T-cell (primary cell): ENCODE measurements around the gene GSTM5. TPM values are rescaled to one million over a fixed set of nuclear protein-coding genes. Genes with fewer than 3 reads are reported as not detected.
A peak's percentile ranks its signal among the peaks of the same experiment; 100 is the strongest.
"Not testable (repeated sequence)": the region's sequence is repeated elsewhere in the genome, so short reads cannot be mapped to it uniquely, and the experiment has no call there.

Experiments used
- ATAC-seq, 4 experiments: fragments of 200-7000 bp in 3 of 4; fragments of 150-1000 bp in 1 of 4; cut with Tn5 transposase; replicated peaks in 1 of 4; 1 replicate in 3 of 4; 2 replicates in 1 of 4; pipeline ENCODE4 v1.10.0; 2021; ENCODE audit warnings: moderate library complexity in 3 of 4, mild to moderate bottlenecking in 2 of 4, moderate number of reproducible peaks in 1 of 4
- CTCF ChIA-PET, 2 donors: fragments of 300-600 bp; sonication (Branson Sonifier 250); formaldehyde crosslinking; loops; one replicate each; lab custom pipeline; 2022; ENCODE audit warnings: antibody characterized with exemption in 2 of 2; lab: Charles Lee
- POLR2A ChIA-PET, 2 donors: fragments of 300-600 bp; sonication (Branson Sonifier 250); formaldehyde crosslinking; loops; one replicate each; lab custom pipeline; 2022; ENCODE audit warnings: antibody characterized with exemption in 2 of 2; lab: Charles Lee
- DNase-seq, 35 experiments: peaks; one replicate each; pipeline versions ENCODE4 v3.0.0 to v3.0.0-alpha.2; 2013 to 2023
- H3K27ac ChIP-seq: one replicate; pipeline ENCODE4 v1.5.1; 2013; ENCODE audit warnings: low read length
- H3K27me3 ChIP-seq, 2 experiments: replicated peaks in 1 of 2; 1 replicate in 1 of 2; 2 replicates in 1 of 2; pipeline versions ENCODE4 v1.6.1 to v1.7.0; 2013; ENCODE audit warnings: low read length in 1 of 2, mixed read lengths in 1 of 2; ENCODE audit not compliant: control insufficient read depth in 2 of 2, insufficient read depth in 2 of 2; ENCODE audit errors: extremely low read depth in 1 of 2
- H3K36me3 ChIP-seq, 2 donors: 1 replicate in 1 of 2; 2 replicates in 1 of 2; pipeline versions ENCODE4 v1.6.1 to v1.7.0; 2013; ENCODE audit warnings: low read length in 1 of 2; ENCODE audit not compliant: control insufficient read depth in 2 of 2, insufficient read depth in 1 of 2; ENCODE audit errors: extremely low read depth in 1 of 2
- H3K4me1 ChIP-seq, 2 experiments: 1 replicate in 1 of 2; 2 replicates in 1 of 2; pipeline versions ENCODE4 v1.6.1 to v1.7.0; 2013; ENCODE audit warnings: low read length in 2 of 2, mixed read lengths in 1 of 2; ENCODE audit not compliant: insufficient read depth in 2 of 2, control insufficient read depth in 1 of 2; ENCODE audit errors: extremely low read depth in 1 of 2
- H3K4me3 ChIP-seq, 2 donors: 1 replicate in 1 of 2; 2 replicates in 1 of 2; pipeline versions ENCODE4 v1.5.1 to v1.7.0; 2013; ENCODE audit warnings: mild to moderate bottlenecking in 2 of 2, low read length in 1 of 2, moderate library complexity in 1 of 2; ENCODE audit not compliant: control insufficient read depth in 1 of 2; ENCODE audit errors: extremely low read depth in 1 of 2
- H3K9me3 ChIP-seq: 2 replicates; pipeline ENCODE4 v1.7.0; 2013
- H3K27ac Mint-ChIP-seq, 2 donors: one replicate each; pipeline ENCODE4 v1.8.0; 2020 to 2021; ENCODE audit warnings: mild to moderate bottlenecking in 2 of 2, mixed read lengths in 2 of 2
- H3K27me3 Mint-ChIP-seq, 2 donors: one replicate each; pipeline ENCODE4 v1.8.0; 2021 to 2022; ENCODE audit warnings: mixed read lengths in 2 of 2
- H3K36me3 Mint-ChIP-seq: one replicate; pipeline ENCODE4 v1.8.0; 2021; ENCODE audit warnings: mixed read lengths
- H3K4me1 Mint-ChIP-seq, 3 donors: one replicate each; pipeline ENCODE4 v1.8.0; 2020 to 2022; ENCODE audit warnings: mixed read lengths in 3 of 3, mild to moderate bottlenecking in 1 of 3
- H3K4me3 Mint-ChIP-seq, 3 donors: one replicate each; pipeline ENCODE4 v1.8.0; 2020 to 2022; ENCODE audit warnings: mild to moderate bottlenecking in 3 of 3, mixed read lengths in 3 of 3, moderate library complexity in 3 of 3
- H3K9me3 Mint-ChIP-seq, 3 donors: one replicate each; pipeline ENCODE4 v1.8.0; 2020 to 2022; ENCODE audit warnings: mixed read lengths in 3 of 3
- WGBS: methylation state at CpG from one replicate; pipeline ENCODE4 v1.1.5; 2013; ENCODE audit warnings: missing lambda C conversion rate; ENCODE audit not compliant: insufficient coverage; 5-methylcytosine and 5-hydroxymethylcytosine counted together
- total RNA-seq, 35 experiments: library from RNA in 6 of 35; stranded (reverse) in 6 of 35; fragments of 120-200 nt in 1 of 35; gene quantifications; one replicate each; pipeline versions ENCODE4 v1.2.1 to v1.2.4 and lab custom pipeline; 2013 to 2026

Gene GSTM5
- total RNA-seq, 5 donors from 2014 or later (not counting 1 experiment from before 2014, with no cell fraction given) = 0.12 to 0.63 (median 0.23) TPM

GRCh38 chr1:109684777-109685176, 27.3 kb upstream of the GSTM5 start:
- DNase-seq, H3K36me3 ChIP-seq, H3K27me3 ChIP-seq, H3K27ac Mint-ChIP-seq, H3K9me3 ChIP-seq, H3K4me3 Mint-ChIP-seq, H3K27me3 Mint-ChIP-seq, ATAC-seq, H3K27ac ChIP-seq, H3K36me3 Mint-ChIP-seq, CTCF ChIA-PET, H3K4me3 ChIP-seq, POLR2A ChIA-PET, H3K9me3 Mint-ChIP-seq: not testable (repeated sequence)
- WGBS = no CpG with 5 or more reads among the region's 6 CpGs
- peaks cover 0 to 14% of the 10 kb centered on the region in 2 experiments for H3K4me1 ChIP-seq
- H3K4me1 Mint-ChIP-seq = peaks cover 0 to 18% (median 12%) of the 10 kb centered on the region in 3 donors

- H3K27me3 ChIP-seq, H3K4me3 Mint-ChIP-seq, H3K27me3 Mint-ChIP-seq, H3K9me3 ChIP-seq, H3K27ac ChIP-seq, ATAC-seq, CTCF ChIA-PET, H3K9me3 Mint-ChIP-seq, H3K4me3 ChIP-seq, H3K36me3 Mint-ChIP-seq, H3K27ac Mint-ChIP-seq, DNase-seq, H3K36me3 ChIP-seq: not testable (repeated sequence)
- POLR2A ChIA-PET = interaction anchor here in 1 of 2 donors (0.6 kb wide), 1 partner anchor 444 kb away, joined by 3 read pairs; no protein-coding TSS in a partner anchor
- no CpG with 5 or more reads among the region's 1 CpG for WGBS
- peaks cover 0 to 14% of the 10 kb centered on the region in 2 experiments for H3K4me1 ChIP-seq
- H3K4me1 Mint-ChIP-seq = peaks cover 0 to 23% (median 14%) of the 10 kb centered on the region in 3 donors
Observed at GRCh38 chr1:109685399-109685798, 26.7 kb upstream of the GSTM5 start.

- H3K4me3 ChIP-seq, H3K9me3 ChIP-seq, H3K9me3 Mint-ChIP-seq, ATAC-seq, H3K4me3 Mint-ChIP-seq, H3K36me3 Mint-ChIP-seq, H3K27ac ChIP-seq, H3K36me3 ChIP-seq, H3K27me3 Mint-ChIP-seq, CTCF ChIA-PET, H3K27ac Mint-ChIP-seq, H3K27me3 ChIP-seq, DNase-seq: not testable (repeated sequence)
- H3K4me1 ChIP-seq = peaks cover 0 to 14% of the 10 kb centered on the region in 2 experiments
- POLR2A ChIA-PET = interaction anchor here in 1 of 2 donors (0.6 kb wide), 1 partner anchor 444 kb away, joined by 3 read pairs; no protein-coding TSS in a partner anchor
- H3K4me1 Mint-ChIP-seq = peaks cover 0 to 23% (median 14%) of the 10 kb centered on the region in 3 donors
- WGBS = no CpG with 5 or more reads among the region's 4 CpGs
Observed at GRCh38 chr1:109685890-109686289, 26.2 kb upstream of the GSTM5 start.

GRCh38 chr1:109687109-109687508, 24.9 kb upstream of the GSTM5 start:
- H3K9me3 Mint-ChIP-seq, DNase-seq, H3K9me3 ChIP-seq, H3K27ac ChIP-seq, H3K27me3 ChIP-seq, H3K36me3 Mint-ChIP-seq, H3K27me3 Mint-ChIP-seq, H3K36me3 ChIP-seq, H3K4me3 ChIP-seq: not testable (repeated sequence)
- no CpG with 5 or more reads among the region's 11 CpGs for WGBS
- peaks cover 0 to 14% of the 10 kb centered on the region in 2 experiments for H3K4me1 ChIP-seq
- ATAC-seq = peak in 1 of 4 experiments; percentile 17
- Mint-ChIP-seq H3K27ac (peak overlapping the region; percentile 89 to 96), H3K4me1 (peaks cover 0 to 23% (median 16%) of the 10 kb centered on the region in 3 donors), H3K4me3 (peak overlapping the region; percentile 80 to 87 (median 85))
- POLR2A ChIA-PET = interaction anchor here in 1 of 2 donors (0.6 to 0.7 kb wide), 2 partner anchors 10 to 1560 kb away, joined by 3 to 4 read pairs; no protein-coding TSS in a partner anchor
- CTCF ChIA-PET = interaction anchor here (1.2 to 1.4 kb wide), 3 partner anchors 47 to 90 kb away, joined by 3 to 5 read pairs (median 4); no protein-coding TSS in a partner anchor

- ATAC-seq (peak in 2 of 4 experiments; percentile 99 to 100), DNase-seq (peak in 18 of 35 experiments; percentile 65 to 91 (median 78))
- Mint-ChIP-seq H3K27me3 (no peaks in the 10 kb centered on the region), H3K4me3 (peak within 1 kb of the TSS; percentile 80 to 87 (median 85)), H3K9me3 (peaks cover 0 to 6% (median 0%) of the 10 kb centered on the region in 3 donors), H3K4me1 (peaks cover 0 to 23% (median 16%) of the 10 kb centered on the region in 3 donors), H3K27ac (peak within 1 kb of the TSS; percentile 89 to 96), H3K36me3 (no peaks in the 10 kb centered on the region)
- Histone ChIP-seq H3K9me3 (no peaks in the 10 kb centered on the region), H3K27me3 (no peaks in the 10 kb centered on the region), H3K36me3 (peaks cover 0 to 2% of the 10 kb centered on the region in 2 donors), H3K27ac (no peak within 1 kb of the TSS), H3K4me1 (peaks cover 0 to 14% of the 10 kb centered on the region in 2 experiments), H3K4me3 (no peak within 1 kb of the TSS)
- WGBS = no CpG with 5 or more reads among the region's 46 CpGs
- POLR2A ChIA-PET = interaction anchor here in 1 of 2 donors (0.6 to 0.7 kb wide), 2 partner anchors 9 to 1559 kb away, joined by 3 to 4 read pairs; no protein-coding TSS in a partner anchor
- CTCF ChIA-PET = interaction anchor here (0.6 to 1.4 kb wide), 5 partner anchors 48 to 103 kb away, joined by 3 to 5 read pairs (median 3); no protein-coding TSS in a partner anchor
Observed at GRCh38 chr1:109687641-109688499, 24.2 kb upstream of the GSTM5 start, which contains the start of gene GSTM1. TSS of gene GSTM1 (plus strand) at chr1:109687817. CDS start at chr1:109687874, 57 bp downstream.

- H3K27ac ChIP-seq = no peak overlapping the region
- no peaks in the 10 kb centered on the region for H3K9me3 ChIP-seq
- POLR2A ChIA-PET = no interaction called here
- H3K27me3 Mint-ChIP-seq = no peaks in the 10 kb centered on the region
- DNase-seq (no peak), ATAC-seq (no peak)
- peaks cover 0 to 3% (median 0%) of the 10 kb centered on the region in 3 donors for H3K9me3 Mint-ChIP-seq
- no peak overlapping the region for H3K4me3 ChIP-seq
- H3K4me3 Mint-ChIP-seq = peak overlapping the region; percentile 1 to 80 (median 31)
- no peaks in the 10 kb centered on the region for H3K27me3 ChIP-seq
- H3K36me3 ChIP-seq = peaks cover 0 to 2% of the 10 kb centered on the region in 2 donors
- peak overlapping the region; percentile 19 to 79 for H3K27ac Mint-ChIP-seq
- no CpG with 5 or more reads among the region's 6 CpGs for WGBS
- peaks cover 0 to 23% (median 16%) of the 10 kb centered on the region in 3 donors for H3K4me1 Mint-ChIP-seq
- CTCF ChIA-PET = no interaction called here
- H3K4me1 ChIP-seq = peaks cover 0 to 14% of the 10 kb centered on the region in 2 experiments
- H3K36me3 Mint-ChIP-seq = no peaks in the 10 kb centered on the region
Observed at GRCh38 chr1:109689844-109690405, 22.1 kb upstream of the GSTM5 start.
